Natural killer cell (primary cell): ENCODE results near the gene DAPK2. TPM values are rescaled to one million over a fixed set of nuclear protein-coding genes. Genes with fewer than 3 reads are reported as not detected.

Experiments used
- ATAC-seq, 3 donors: fragments of 150-1000 bp in 2 of 3; fragments of 200-7000 bp in 1 of 3; cut with Tn5 transposase; 1 replicate in 1 of 3; 2 replicates in 2 of 3; pipeline ENCODE4 v1.10.0; 2021; ENCODE audit warnings: mild to moderate bottlenecking in 2 of 3, moderate library complexity in 2 of 3
- DNase-seq, 2 donors: peaks; one replicate each; pipeline versions ENCODE4 v3.0.0 to v3.0.0-alpha.2; 2013 to 2021; ENCODE audit warnings: mixed read lengths in 1 of 2
- H3K27ac ChIP-seq: one replicate; pipeline ENCODE4 v1.5.1; 2013; ENCODE audit warnings: mild to moderate bottlenecking, low read length
- H3K27me3 ChIP-seq: one replicate; pipeline ENCODE4 v1.6.1; 2013; ENCODE audit warnings: low read length; ENCODE audit not compliant: control insufficient read depth, insufficient read depth
- H3K36me3 ChIP-seq: one replicate; pipeline ENCODE4 v1.6.1; 2013; ENCODE audit warnings: low read length; ENCODE audit not compliant: control insufficient read depth, insufficient read depth
- H3K4me1 ChIP-seq: one replicate; pipeline ENCODE4 v1.6.1; 2013; ENCODE audit warnings: low read length; ENCODE audit not compliant: control insufficient read depth, insufficient read depth
- H3K4me3 ChIP-seq: one replicate; pipeline ENCODE4 v1.5.1; 2013; ENCODE audit warnings: low read length
- H3K9me3 ChIP-seq: one replicate; pipeline ENCODE4 v1.6.1; 2013; ENCODE audit warnings: low read length; ENCODE audit not compliant: control insufficient read depth, insufficient read depth
- H3K27ac Mint-ChIP-seq, 2 donors: one replicate each; pipeline ENCODE4 v1.8.0; 2022; ENCODE audit warnings: mild to moderate bottlenecking in 2 of 2, mixed read lengths in 2 of 2, moderate library complexity in 1 of 2
- H3K27me3 Mint-ChIP-seq, 2 donors: one replicate each; pipeline ENCODE4 v1.8.0; 2022; ENCODE audit warnings: low read depth in 2 of 2, mixed read lengths in 2 of 2
- H3K36me3 Mint-ChIP-seq: one replicate; pipeline ENCODE4 v1.8.0; 2022; ENCODE audit warnings: mixed read lengths
- H3K4me1 Mint-ChIP-seq, 2 donors: one replicate each; pipeline ENCODE4 v1.8.0; 2022; ENCODE audit warnings: mixed read lengths in 2 of 2
- H3K4me3 Mint-ChIP-seq: one replicate; pipeline ENCODE4 v1.8.0; 2022; ENCODE audit warnings: mild to moderate bottlenecking, moderate library complexity, mixed read lengths
- H3K9me3 Mint-ChIP-seq, 2 donors: one replicate each; pipeline ENCODE4 v1.8.0; 2022; ENCODE audit warnings: mixed read lengths in 2 of 2
- WGBS: methylation state at CpG from one replicate; pipeline ENCODE4 v1.1.7; 2013; ENCODE audit warnings: missing lambda C conversion rate; ENCODE audit not compliant: insufficient coverage; 5-methylcytosine and 5-hydroxymethylcytosine counted together
- intact Hi-C: fragments of 100-400 bp; cut with micrococcal nuclease; formaldehyde crosslinking; loops from one replicate; pipeline ENCODE4 v1.14.2; 2022
- total RNA-seq, 4 donors: library from RNA; stranded (reverse); fragments of 120-200 nt in 1 of 4; gene quantifications; one replicate each; pipeline versions ENCODE4 v1.2.3 to v1.2.4, GENCODE V29; 2013 to 2022
- TF ChIP-seq, protein P1 (sequence below): fragments of 200-600 bp; IDR thresholded peaks from one replicate; pipeline ENCODE4 v1.8.0; 2022; ENCODE audit warnings: antibody characterized with exemption

Gene DAPK2
- total RNA-seq, 3 donors from 2014 or later (not counting 1 experiment from before 2014, with no cell fraction given): 3.7 to 25.3 (median 6.0) TPM

DNA sequence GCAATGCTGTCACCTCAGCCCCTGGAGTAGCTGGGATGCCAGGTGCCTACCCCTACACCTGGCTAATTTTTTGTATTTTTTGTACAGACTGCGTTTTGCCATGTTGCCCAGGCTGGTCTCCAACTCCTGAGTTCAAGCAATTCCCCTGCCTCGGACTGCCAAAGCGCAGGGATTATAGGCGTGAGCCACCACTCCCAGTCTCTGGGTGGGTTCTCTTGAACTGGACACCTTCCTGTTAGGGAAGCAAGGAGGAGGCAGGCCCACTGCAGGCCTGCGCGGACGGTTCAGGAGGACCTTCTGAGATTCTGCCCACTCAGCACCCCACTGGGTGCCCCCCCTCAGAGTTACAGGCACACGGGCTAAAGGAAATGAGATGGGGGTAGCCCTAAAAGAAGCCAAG is 138.8 kb downstream of the DAPK2 start:
- Histone ChIP-seq H3K4me1 (peaks cover 42% of the 10 kb centered on the region), H3K27ac (no peak overlapping the region), H3K27me3 (no peaks in the 10 kb centered on the region), H3K9me3 (no peaks in the 10 kb centered on the region), H3K36me3 (no peaks in the 10 kb centered on the region), H3K4me3 (no peak overlapping the region)
- H3K27me3 Mint-ChIP-seq: no peaks in the 10 kb centered on the region
- TF ChIP-seq, protein P1, sequence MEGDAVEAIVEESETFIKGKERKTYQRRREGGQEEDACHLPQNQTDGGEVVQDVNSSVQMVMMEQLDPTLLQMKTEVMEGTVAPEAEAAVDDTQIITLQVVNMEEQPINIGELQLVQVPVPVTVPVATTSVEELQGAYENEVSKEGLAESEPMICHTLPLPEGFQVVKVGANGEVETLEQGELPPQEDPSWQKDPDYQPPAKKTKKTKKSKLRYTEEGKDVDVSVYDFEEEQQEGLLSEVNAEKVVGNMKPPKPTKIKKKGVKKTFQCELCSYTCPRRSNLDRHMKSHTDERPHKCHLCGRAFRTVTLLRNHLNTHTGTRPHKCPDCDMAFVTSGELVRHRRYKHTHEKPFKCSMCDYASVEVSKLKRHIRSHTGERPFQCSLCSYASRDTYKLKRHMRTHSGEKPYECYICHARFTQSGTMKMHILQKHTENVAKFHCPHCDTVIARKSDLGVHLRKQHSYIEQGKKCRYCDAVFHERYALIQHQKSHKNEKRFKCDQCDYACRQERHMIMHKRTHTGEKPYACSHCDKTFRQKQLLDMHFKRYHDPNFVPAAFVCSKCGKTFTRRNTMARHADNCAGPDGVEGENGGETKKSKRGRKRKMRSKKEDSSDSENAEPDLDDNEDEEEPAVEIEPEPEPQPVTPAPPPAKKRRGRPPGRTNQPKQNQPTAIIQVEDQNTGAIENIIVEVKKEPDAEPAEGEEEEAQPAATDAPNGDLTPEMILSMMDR: no peak
- H3K9me3 Mint-ChIP-seq: no peaks in the 10 kb centered on the region
- peak overlapping the region; percentile 95 for H3K27ac Mint-ChIP-seq
- ATAC-seq (no peak), DNase-seq (no peak)
- peaks cover 32 to 43% of the 10 kb centered on the region in 2 donors for H3K4me1 Mint-ChIP-seq
- WGBS: 89% methylated on average over 8 of the region's 8 CpGs
- no peak overlapping the region for H3K4me3 Mint-ChIP-seq
- intact Hi-C loops: no loop called here
- no peaks in the 10 kb centered on the region for H3K36me3 Mint-ChIP-seq

DNA sequence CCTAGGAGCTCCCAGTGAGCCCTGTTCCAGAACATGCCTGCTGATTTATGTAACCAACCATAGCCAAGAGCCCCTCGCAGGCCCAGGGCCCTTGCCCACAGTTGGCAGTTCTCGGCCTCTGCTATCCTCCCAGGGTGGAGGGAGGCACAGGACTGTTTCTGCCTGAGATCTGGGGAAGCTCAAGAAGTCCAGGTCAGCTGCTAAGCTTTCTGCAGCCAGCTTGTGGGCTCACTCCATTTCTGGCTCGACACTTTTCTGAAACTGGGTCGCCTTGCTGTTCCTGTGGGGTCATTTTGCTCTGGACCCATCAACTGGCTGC is 140.1 kb downstream of the DAPK2 start:
- no peaks in the 10 kb centered on the region for H3K36me3 Mint-ChIP-seq
- WGBS: 65% methylated on average over 4 of the region's 4 CpGs
- intact Hi-C loops: loop anchor here (1.0 kb wide), 1 partner anchor 10 kb away; no protein-coding TSS in a partner anchor
- H3K4me1 Mint-ChIP-seq: peaks cover 41 to 48% of the 10 kb centered on the region in 2 donors
- H3K27ac Mint-ChIP-seq: peak overlapping the region; percentile 95
- ATAC-seq (peak in 1 of 3 donors; percentile 58), DNase-seq (peak in 1 of 2 donors; percentile 29)
- no peaks in the 10 kb centered on the region for H3K27me3 ChIP-seq
- peak overlapping the region; percentile 73 for H3K4me3 Mint-ChIP-seq
- no peak overlapping the region for H3K4me3 ChIP-seq
- peaks cover 42% of the 10 kb centered on the region for H3K4me1 ChIP-seq
- no peaks in the 10 kb centered on the region for H3K9me3 Mint-ChIP-seq
- H3K27me3 Mint-ChIP-seq: no peaks in the 10 kb centered on the region
- no peaks in the 10 kb centered on the region for H3K9me3 ChIP-seq
- H3K27ac ChIP-seq: peak overlapping the region; percentile 77
- no peaks in the 10 kb centered on the region for H3K36me3 ChIP-seq
- TF ChIP-seq, protein P1: no peak

DNA sequence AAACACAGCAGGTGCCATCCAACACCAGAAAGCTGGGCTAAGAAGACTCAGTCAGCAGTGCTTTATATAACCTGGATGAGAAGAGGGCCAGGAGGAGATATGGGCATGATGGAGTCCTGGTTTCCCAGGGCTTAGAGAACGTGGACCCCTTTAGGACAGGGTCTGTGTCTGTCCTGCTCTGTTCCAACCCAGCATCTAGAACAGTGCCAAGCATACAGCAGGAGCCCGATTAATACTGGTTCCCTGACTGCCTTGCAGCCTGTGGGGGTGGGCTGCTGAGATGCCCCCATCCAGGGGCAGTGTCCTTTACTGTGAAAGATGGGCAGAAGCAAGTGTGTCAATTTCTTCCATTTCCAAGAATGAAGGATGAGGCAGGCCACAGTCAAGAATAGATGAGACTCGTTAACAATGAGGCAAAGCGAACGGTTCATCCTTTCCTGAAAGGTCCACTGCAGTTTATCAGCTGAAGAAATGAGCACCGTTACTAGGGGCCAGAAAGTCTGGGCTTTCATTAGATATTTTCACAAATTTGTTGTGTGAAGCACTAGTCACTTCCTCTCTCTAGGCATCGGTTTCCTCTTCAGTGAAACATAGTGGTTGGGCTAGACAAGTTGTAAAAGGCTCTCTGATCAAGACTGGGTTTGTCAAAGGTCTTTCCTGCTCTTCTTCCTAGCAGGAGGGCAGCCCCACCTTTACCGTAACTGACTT is 140.6 kb downstream of the DAPK2 start:
- Mint-ChIP-seq H3K27me3 (no peaks in the 10 kb centered on the region), H3K4me1 (peaks cover 44 to 52% of the 10 kb centered on the region in 2 donors), H3K36me3 (no peaks in the 10 kb centered on the region), H3K27ac (peak overlapping the region; percentile 95), H3K4me3 (peak overlapping the region; percentile 73), H3K9me3 (no peaks in the 10 kb centered on the region)
- 32% methylated on average over 8 of the region's 8 CpGs for WGBS
- peak overlapping the region; percentile 77 for H3K27ac ChIP-seq
- DNase-seq (peak in 1 of 2 donors; percentile 60), ATAC-seq (peak; percentile 89 to 94 (median 91))
- peaks cover 42% of the 10 kb centered on the region for H3K4me1 ChIP-seq
- H3K9me3 ChIP-seq: no peaks in the 10 kb centered on the region
- H3K36me3 ChIP-seq: no peaks in the 10 kb centered on the region
- no peak overlapping the region for H3K4me3 ChIP-seq
- no peaks in the 10 kb centered on the region for H3K27me3 ChIP-seq
- intact Hi-C loops: loop anchor here (1.0 kb wide), 1 partner anchor 9 kb away; no protein-coding TSS in a partner anchor
- TF ChIP-seq, protein P1: no peak
